ENCODE data around the gene GRM6.

GRM6 gene

DNA sequence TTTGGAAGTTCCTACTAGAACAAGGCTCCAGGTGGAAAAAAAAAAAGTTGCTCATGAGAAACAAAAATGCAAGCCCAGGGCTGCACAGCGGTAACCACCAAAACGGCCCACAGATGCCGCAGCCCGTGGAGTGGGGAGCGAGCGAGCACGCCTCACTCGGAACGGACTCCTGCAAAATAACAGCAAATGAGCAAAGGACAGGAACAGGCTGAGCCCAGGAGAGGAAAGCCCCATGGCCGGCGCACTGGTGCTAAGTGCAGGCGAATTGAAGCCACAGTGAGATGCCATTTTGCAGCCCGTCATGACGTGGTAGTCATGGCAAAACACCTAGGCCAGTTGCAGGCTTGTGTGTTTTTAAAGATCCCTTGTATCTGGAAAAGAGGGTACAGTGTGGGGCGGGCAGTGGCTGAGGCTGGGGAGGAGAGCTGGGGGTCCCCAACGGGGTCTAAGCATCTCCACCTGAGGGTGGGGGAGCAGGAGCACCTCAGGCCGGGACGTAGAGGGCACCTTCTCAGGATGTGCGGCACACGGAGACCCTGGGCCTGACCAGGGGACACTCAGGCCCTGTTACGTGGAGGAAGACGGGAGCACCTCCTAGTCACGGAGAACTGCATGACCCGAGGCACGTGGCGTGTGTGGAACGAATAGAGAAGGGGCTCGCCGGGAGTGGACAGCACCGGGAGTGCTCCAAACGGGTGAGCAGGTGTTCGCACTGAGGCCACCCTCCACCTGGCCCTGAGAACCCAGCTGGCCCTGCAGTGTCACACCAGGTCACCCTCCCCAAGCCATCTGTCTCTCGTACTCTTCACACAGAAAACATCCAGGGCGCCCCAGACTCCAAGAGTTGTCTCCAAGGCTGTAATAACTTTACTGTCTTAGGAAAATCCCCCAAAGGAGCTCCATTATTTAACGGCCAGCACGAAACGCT lies 10.7 kb downstream of the GRM6 start:
- DNase-seq, result no peak

DNA sequence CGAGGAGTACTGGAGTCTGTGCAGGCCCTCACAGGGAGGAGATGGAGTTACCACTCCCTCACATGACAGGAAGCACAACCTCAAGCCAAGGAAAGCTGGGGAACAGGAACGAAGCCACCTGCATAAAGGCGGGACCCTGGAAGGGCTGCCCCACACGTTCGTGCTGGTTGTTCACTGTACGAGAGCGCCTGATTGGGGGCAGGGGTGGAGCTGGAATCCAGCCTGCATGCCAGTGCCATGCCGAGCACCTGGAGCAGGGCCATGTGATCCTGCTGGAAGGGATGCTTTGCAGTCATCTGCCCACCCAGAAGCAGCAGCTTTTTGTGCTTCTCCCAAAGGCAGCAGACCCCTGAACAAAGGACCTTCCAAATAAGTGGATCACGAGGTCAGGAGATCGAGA lies 11.4 kb downstream of the GRM6 start:
- no peak for DNase-seq

DNA sequence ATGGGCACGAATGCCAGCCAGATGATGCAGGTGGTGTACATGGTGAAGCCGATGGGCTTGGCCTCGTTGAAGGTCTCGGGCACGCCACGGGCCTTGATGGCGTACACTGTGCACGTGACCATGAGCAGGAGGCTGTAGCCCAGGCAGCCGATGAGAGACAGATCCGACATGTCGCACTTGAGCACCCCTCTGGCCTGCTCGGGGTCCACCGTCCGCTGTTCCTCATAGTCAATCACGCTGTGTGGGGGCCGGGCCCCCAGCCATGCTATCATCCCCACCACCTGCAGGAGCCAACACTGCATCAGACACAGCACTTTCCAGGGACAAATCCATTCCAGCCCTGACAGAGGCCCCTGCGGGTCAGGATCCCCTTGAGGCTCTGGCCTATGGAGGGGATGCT lies 12.2 kb downstream of the GRM6 start:
- DNase-seq, result no peak

DNA sequence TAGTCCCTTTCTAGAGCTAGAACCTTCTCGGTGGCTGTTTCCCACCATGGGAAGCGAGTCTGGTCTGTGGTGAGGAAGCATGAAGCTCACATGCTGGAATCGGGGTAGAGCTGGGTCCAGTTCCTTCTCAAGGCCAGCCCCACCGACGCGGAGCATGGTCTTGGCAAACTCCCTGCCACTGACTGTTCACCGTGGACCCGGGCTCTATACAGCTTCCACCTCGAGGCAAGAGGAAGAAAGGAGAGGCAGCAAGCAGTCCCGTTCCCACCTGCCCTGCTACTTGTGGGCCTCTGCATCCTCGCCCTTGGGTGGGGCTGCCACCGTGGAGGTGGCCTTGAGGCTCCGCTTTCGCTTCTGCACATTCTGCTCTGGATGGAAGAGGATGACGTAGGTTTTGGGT lies 13.7 kb downstream of the GRM6 start:
- DNase-seq, result no peak

DNA sequence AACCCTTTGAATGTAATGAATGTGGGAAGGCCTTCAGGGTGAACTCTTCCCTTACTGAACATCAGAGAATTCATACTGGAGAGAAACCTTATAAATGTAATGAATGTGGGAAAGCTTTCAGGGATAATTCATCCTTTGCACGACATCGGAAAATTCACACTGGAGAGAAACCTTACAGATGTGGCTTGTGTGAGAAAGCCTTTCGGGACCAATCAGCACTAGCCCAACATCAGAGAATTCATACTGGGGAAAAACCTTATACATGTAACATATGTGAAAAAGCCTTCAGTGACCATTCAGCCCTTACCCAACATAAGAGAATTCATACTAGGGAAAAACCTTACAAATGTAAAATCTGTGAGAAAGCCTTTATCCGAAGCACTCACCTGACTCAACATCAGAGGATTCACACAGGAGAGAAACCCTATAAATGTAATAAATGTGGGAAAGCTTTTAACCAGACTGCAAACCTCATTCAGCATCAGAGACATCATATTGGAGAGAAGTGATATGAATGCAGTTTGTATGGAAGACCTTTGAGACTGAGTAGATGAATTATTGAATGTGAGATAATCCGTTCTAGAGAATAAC lies 29.6 kb downstream of the GRM6 start:
- no peak for DNase-seq

DNA sequence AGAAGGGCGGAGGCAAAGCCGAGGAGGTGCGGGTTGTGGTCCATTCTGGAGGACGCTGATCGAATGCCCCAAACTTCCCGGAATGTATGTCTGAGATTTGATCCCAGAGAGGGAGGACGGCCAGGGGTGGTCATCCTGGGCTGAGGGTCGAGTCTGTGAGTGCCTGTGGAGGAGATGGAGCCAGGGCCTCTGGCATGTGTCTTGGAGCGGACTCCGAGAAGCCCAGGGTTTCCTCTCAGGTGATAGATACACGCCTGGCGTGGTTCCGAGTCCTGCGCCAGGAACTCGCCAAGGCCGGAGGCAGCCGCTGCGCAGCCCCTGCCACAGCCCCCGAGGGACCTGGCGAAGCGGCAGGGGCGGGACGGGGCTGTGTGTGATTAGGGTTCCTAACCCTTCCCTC lies 53.8 kb downstream of the GRM6 start:
- DNase-seq, result peak in 11 of 56 donors; percentile 7 to 47 (median 39)

DNA sequence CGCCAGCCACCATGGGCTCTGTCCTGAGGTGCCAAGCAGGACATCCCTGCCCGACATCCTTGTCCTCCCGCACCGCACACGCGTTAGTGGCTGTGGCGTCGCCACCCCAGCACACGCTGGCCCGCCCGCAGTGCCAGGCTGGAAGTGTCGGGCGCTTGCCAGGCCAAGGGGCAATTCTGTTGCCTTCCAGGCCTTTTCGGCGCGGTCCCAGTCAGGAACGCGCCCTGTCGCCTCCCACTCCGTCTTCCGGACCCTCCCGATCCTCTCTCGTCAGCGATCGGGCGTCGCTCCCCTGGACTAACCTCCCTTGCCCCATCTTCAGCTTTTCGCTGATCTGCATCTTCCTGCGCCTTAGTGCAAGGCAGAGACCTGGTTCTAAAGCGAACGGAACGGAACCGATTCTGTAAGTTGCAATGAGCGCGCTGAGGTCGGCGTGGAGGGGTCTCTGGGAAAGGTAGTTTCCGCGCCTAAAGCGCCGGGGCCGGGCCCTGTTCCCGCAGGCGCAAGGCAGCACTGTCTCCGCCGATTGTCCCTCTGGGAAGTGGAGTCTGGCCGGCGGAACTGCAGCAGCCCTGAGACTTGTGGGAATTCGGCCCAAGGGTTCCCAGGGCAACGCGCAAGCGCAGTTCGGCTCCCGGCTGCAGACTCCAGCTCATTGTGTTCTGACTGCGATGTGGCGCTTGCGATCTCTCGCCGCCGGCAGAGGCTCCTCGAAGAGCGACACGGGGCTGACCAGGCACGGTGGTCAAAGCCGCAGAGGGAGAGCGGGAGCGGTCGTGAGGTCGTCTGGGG lies 54.4 kb downstream of the GRM6 start, which contains the start of gene ZNF454:
Gene ZNF454 (plus strand): TSS at position 630 of the 792 bp plus-strand sequence. CDS start 1,594 bp downstream, outside the sequence.
- DNase-seq, result peak; percentile 60 to 97 (median 93)

DNA sequence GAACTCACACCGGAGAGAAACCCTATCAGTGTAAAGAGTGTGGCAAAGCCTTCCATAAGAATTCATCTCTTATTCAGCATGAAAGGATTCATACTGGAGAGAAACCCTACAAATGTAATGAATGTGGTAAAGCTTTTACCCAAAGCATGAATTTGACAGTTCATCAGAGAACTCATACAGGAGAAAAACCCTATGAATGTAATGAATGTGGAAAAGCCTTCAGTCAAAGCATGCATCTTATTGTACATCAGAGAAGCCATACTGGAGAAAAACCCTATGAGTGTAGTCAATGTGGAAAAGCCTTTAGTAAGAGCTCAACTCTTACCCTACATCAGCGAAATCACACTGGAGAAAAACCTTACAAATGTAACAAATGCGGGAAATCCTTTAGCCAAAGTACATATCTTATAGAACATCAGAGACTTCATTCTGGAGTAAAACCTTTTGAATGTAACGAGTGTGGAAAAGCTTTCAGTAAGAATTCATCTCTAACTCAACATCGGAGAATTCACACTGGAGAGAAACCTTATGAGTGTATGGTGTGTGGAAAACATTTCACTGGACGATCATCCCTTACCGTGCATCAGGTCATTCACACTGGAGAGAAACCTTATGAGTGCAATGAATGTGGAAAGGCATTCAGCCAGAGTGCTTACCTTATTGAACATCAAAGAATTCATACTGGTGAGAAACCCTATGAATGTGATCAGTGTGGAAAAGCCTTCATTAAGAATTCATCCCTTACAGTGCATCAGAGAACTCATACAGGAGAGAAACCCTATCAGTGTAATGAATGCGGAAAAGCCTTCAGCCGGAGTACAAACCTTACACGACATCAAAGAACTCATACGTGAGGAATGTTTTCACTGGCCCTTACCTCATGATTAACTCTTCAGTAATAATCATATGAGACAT lies 63.0 kb downstream of the GRM6 start:
- DNase-seq, result no peak

Measured in amygdala (tissue), 56 donors.